ENCODE measurements around the gene KCNG3.

Gene KCNG3

GRCh38 chr2:42459296-42459695 lies 34.5 kb downstream of the KCNG3 start:
- ATAC-seq (replicated peaks) (no peak), DNase-seq (no peak)
- no peaks in the 10 kb centered on the region for H3K4me1 Mint-ChIP-seq (ENCODE audit: low read depth in 2 of 2)
- no peaks in the 10 kb centered on the region for H3K36me3 Mint-ChIP-seq (ENCODE audit: insufficient read depth)
- H3K27ac Mint-ChIP-seq: peak overlapping the region in 1 of 2 donors; percentile 44
- H3K4me3 Mint-ChIP-seq: no peak overlapping the region
- peaks cover 53% of the 10 kb centered on the region in 2 donors for H3K27me3 Mint-ChIP-seq
- no peaks in the 10 kb centered on the region for H3K9me3 Mint-ChIP-seq

- Mint-ChIP-seq H3K4me3 (no peak overlapping the region), H3K9me3 (no peaks in the 10 kb centered on the region), H3K27me3 (peaks cover 54 to 58% of the 10 kb centered on the region in 2 donors), H3K27ac (no peak overlapping the region), H3K36me3 (ENCODE audit: insufficient read depth) (no peaks in the 10 kb centered on the region), H3K4me1 (ENCODE audit: low read depth in 2 of 2) (no peaks in the 10 kb centered on the region)
- DNase-seq (no peak), ATAC-seq (replicated peaks) (no peak)
Measured at GRCh38 chr2:42458396-42458795, 35.4 kb downstream of the KCNG3 start.

GRCh38 chr2:42457011-42457410 lies 36.8 kb downstream of the KCNG3 start:
- Mint-ChIP-seq H3K27ac (no peak overlapping the region), H3K4me3 (no peak overlapping the region), H3K9me3 (no peaks in the 10 kb centered on the region), H3K36me3 (ENCODE audit: insufficient read depth) (no peaks in the 10 kb centered on the region), H3K27me3 (peaks cover 63 to 66% of the 10 kb centered on the region in 2 donors), H3K4me1 (ENCODE audit: low read depth in 2 of 2) (no peaks in the 10 kb centered on the region)
- DNase-seq (no peak), ATAC-seq (replicated peaks) (no peak)

GRCh38 chr2:42456126-42456839 lies 37.5 kb downstream of the KCNG3 start:
- Mint-ChIP-seq H3K4me3 (no peak overlapping the region), H3K36me3 (ENCODE audit: insufficient read depth) (no peaks in the 10 kb centered on the region), H3K27me3 (peaks cover 63 to 65% of the 10 kb centered on the region in 2 donors), H3K9me3 (no peaks in the 10 kb centered on the region), H3K27ac (no peak overlapping the region), H3K4me1 (ENCODE audit: low read depth in 2 of 2) (no peaks in the 10 kb centered on the region)
- DNase-seq (no peak), ATAC-seq (replicated peaks) (no peak)

- H3K27me3 Mint-ChIP-seq: peaks cover 43 to 52% of the 10 kb centered on the region in 2 donors
- H3K9me3 Mint-ChIP-seq: no peaks in the 10 kb centered on the region
- ATAC-seq (replicated peaks) (no peak), DNase-seq (no peak)
- no peaks in the 10 kb centered on the region for H3K36me3 Mint-ChIP-seq (ENCODE audit: insufficient read depth)
- no peaks in the 10 kb centered on the region for H3K4me1 Mint-ChIP-seq (ENCODE audit: low read depth in 2 of 2)
- H3K4me3 Mint-ChIP-seq: no peak overlapping the region
- H3K27ac Mint-ChIP-seq: no peak overlapping the region
Measured at GRCh38 chr2:42452545-42452944, 41.2 kb downstream of the KCNG3 start.

- ATAC-seq (replicated peaks): no peak
- DNase-seq: no peak
- H3K27ac Mint-ChIP-seq: no peak overlapping the region
- H3K9me3 Mint-ChIP-seq: no peaks in the 10 kb centered on the region
- H3K36me3 Mint-ChIP-seq (ENCODE audit: insufficient read depth): no peaks in the 10 kb centered on the region
- peaks cover 34 to 38% of the 10 kb centered on the region in 2 donors for H3K27me3 Mint-ChIP-seq
- H3K4me3 Mint-ChIP-seq: no peak overlapping the region
- no peaks in the 10 kb centered on the region for H3K4me1 Mint-ChIP-seq (ENCODE audit: low read depth in 2 of 2)
Measured at GRCh38 chr2:42450136-42450535, 43.6 kb downstream of the KCNG3 start.

GRCh38 chr2:42449163-42450087 lies 44.4 kb downstream of the KCNG3 start:
- Mint-ChIP-seq H3K36me3 (ENCODE audit: insufficient read depth) (no peaks in the 10 kb centered on the region), H3K27me3 (peaks cover 31 to 32% of the 10 kb centered on the region in 2 donors), H3K4me3 (no peak overlapping the region), H3K9me3 (no peaks in the 10 kb centered on the region), H3K4me1 (ENCODE audit: low read depth in 2 of 2) (no peaks in the 10 kb centered on the region), H3K27ac (no peak overlapping the region)
- DNase-seq: no peak
- no peak for ATAC-seq (replicated peaks)

GRCh38 chr2:42448163-42448562 lies 45.6 kb downstream of the KCNG3 start:
- Mint-ChIP-seq H3K4me1 (ENCODE audit: low read depth in 2 of 2) (no peaks in the 10 kb centered on the region), H3K36me3 (ENCODE audit: insufficient read depth) (no peaks in the 10 kb centered on the region), H3K4me3 (no peak overlapping the region), H3K27me3 (peaks cover 20 to 30% of the 10 kb centered on the region in 2 donors), H3K9me3 (no peaks in the 10 kb centered on the region), H3K27ac (no peak overlapping the region)
- no peak for ATAC-seq (replicated peaks)
- DNase-seq: no peak

- Mint-ChIP-seq H3K4me3 (no peak overlapping the region), H3K27ac (no peak overlapping the region), H3K36me3 (ENCODE audit: insufficient read depth) (no peaks in the 10 kb centered on the region), H3K27me3 (peaks cover 11 to 24% of the 10 kb centered on the region in 2 donors), H3K9me3 (no peaks in the 10 kb centered on the region), H3K4me1 (ENCODE audit: low read depth in 2 of 2) (no peaks in the 10 kb centered on the region)
- ATAC-seq (replicated peaks) (no peak), DNase-seq (no peak)
Measured at GRCh38 chr2:42446503-42447271, 47.1 kb downstream of the KCNG3 start.

- Mint-ChIP-seq H3K36me3 (ENCODE audit: insufficient read depth) (no peaks in the 10 kb centered on the region), H3K9me3 (no peaks in the 10 kb centered on the region), H3K27ac (no peak overlapping the region), H3K4me1 (ENCODE audit: low read depth in 2 of 2) (no peaks in the 10 kb centered on the region), H3K27me3 (peaks cover 0 to 21% of the 10 kb centered on the region in 2 donors), H3K4me3 (no peak overlapping the region)
- DNase-seq: no peak
- no peak for ATAC-seq (replicated peaks)
Measured at GRCh38 chr2:42443718-42444399, 49.9 kb downstream of the KCNG3 start.

- Mint-ChIP-seq H3K4me3 (no peak overlapping the region), H3K27ac (no peak overlapping the region), H3K9me3 (no peaks in the 10 kb centered on the region), H3K4me1 (ENCODE audit: low read depth in 2 of 2) (no peaks in the 10 kb centered on the region), H3K27me3 (peaks cover 0 to 21% of the 10 kb centered on the region in 2 donors), H3K36me3 (ENCODE audit: insufficient read depth) (no peaks in the 10 kb centered on the region)
- DNase-seq: no peak
- ATAC-seq (replicated peaks): no peak
Measured at GRCh38 chr2:42442774-42443173, 51.0 kb downstream of the KCNG3 start.

- Mint-ChIP-seq H3K27me3 (peaks cover 24 to 30% of the 10 kb centered on the region in 2 donors), H3K4me3 (no peak overlapping the region)
Measured at GRCh38 chr2:42438685-42439084, 55.1 kb downstream of the KCNG3 start.

GRCh38 chr2:42436370-42436769 lies 57.4 kb downstream of the KCNG3 start:
- Mint-ChIP-seq H3K27ac (no peak overlapping the region), H3K9me3 (no peaks in the 10 kb centered on the region), H3K4me1 (ENCODE audit: low read depth in 2 of 2) (no peaks in the 10 kb centered on the region), H3K27me3 (peaks cover 39% of the 10 kb centered on the region in 2 donors), H3K36me3 (ENCODE audit: insufficient read depth) (no peaks in the 10 kb centered on the region), H3K4me3 (no peak overlapping the region)
- DNase-seq (no peak), ATAC-seq (replicated peaks) (no peak)

More at GRCh38 chr2:42438685-42439084, 55.1 kb downstream of the KCNG3 start:
- no peak overlapping the region for H3K27ac Mint-ChIP-seq
- ATAC-seq (replicated peaks) (no peak), DNase-seq (no peak)
- H3K36me3 Mint-ChIP-seq (ENCODE audit: insufficient read depth): no peaks in the 10 kb centered on the region
- H3K4me1 Mint-ChIP-seq (ENCODE audit: low read depth in 2 of 2): no peaks in the 10 kb centered on the region
- no peaks in the 10 kb centered on the region for H3K9me3 Mint-ChIP-seq
